Measurements from ENCODE around the gene DOCK2.

DOCK2 gene

GRCh38 chr5:169803077-169803981 lies 166.3 kb downstream of the DOCK2 start:
- POLR2A ChIA-PET = no interaction called here
- CTCF ChIA-PET = interaction anchor here (0.6 to 1.2 kb wide), 3 partner anchors 15 to 177 kb away, joined by 3 to 4 read pairs (median 3); partner anchors contain the start of gene INSYN2B
- Histone ChIP-seq H3K9me3 (ENCODE audit: control insufficient read depth, insufficient read depth, low read depth, low read length) (no peaks in the 10 kb centered on the region), H3K4me3 (ENCODE audit: low read depth, low read length) (no peak overlapping the region), H3K4me1 (ENCODE audit: control insufficient read depth, insufficient read depth, low read length) (no peaks in the 10 kb centered on the region), H3K36me3 (ENCODE audit: control insufficient read depth in 2 of 2, insufficient read depth in 1 of 2, low read length in 2 of 2) (no peaks in the 10 kb centered on the region), H3K27ac (ENCODE audit: extremely low read depth, low read depth, low read length) (no peak overlapping the region)
- no peak for TF ChIP-seq ZNF184 (tag by site-specific recombination; IDR thresholded peaks at IDR 0.05)
- TF ChIP-seq EGR2 (tag by site-specific recombination; IDR thresholded peaks at IDR 0.05; ENCODE audit: low read depth) = peak; percentile 84
- TF ChIP-seq ZNF112 (tag by site-specific recombination; IDR thresholded peaks at IDR 0.05) = no peak
- no peak for TF ChIP-seq ZNF335 (tag by site-specific recombination; conservative IDR thresholded peaks at IDR 0.05)
- peak; percentile 14; the same call in 1 of the 2 replicates for TF ChIP-seq GLIS1 (tag by site-specific recombination; IDR thresholded peaks at IDR 0.05)
- no peak for TF ChIP-seq HOXC10 (CRISPR knock-in tag; IDR thresholded peaks at IDR 0.05)
- peak; percentile 10; the same call in 1 of the 2 replicates for TF ChIP-seq ZIC2 (tag by site-specific recombination; IDR thresholded peaks at IDR 0.05)
- 0 out of 2 replicates have a peak, but pooled peaks have one; percentile 41 for TF ChIP-seq KLF17 (tag by site-specific recombination; IDR thresholded peaks at IDR 0.05)
- peak; percentile 48 for TF ChIP-seq ZFHX2 (tag by site-specific recombination; conservative IDR thresholded peaks at IDR 0.05)
- no peak for TF ChIP-seq OVOL3 (tag by site-specific recombination; IDR thresholded peaks at IDR 0.05)
- no peak for TF ChIP-seq TCF7L2 (IDR thresholded peaks at IDR 0.05; ENCODE audit: borderline replicate concordance, low read depth, low read length)
- TF ChIP-seq ZNF670 (tag by site-specific recombination; IDR thresholded peaks at IDR 0.05; ENCODE audit: low read depth) = no peak
- no peak for TF ChIP-seq ATF2 (tag by site-specific recombination; IDR thresholded peaks at IDR 0.05; ENCODE audit: low read depth)
- TF ChIP-seq ZNF10 (tag by site-specific recombination; IDR thresholded peaks at IDR 0.05) = no peak

- no peak overlapping the region for H3K4me3 ChIP-seq (ENCODE audit: low read depth, low read length)
- H3K27ac ChIP-seq (ENCODE audit: extremely low read depth, low read depth, low read length) = no peak overlapping the region
- POLR2A ChIA-PET = no interaction called here
- CTCF ChIA-PET = interaction anchor here (1.0 kb wide), 1 partner anchor 176 kb away, joined by 4 read pairs; no protein-coding TSS in a partner anchor
- H3K4me1 ChIP-seq (ENCODE audit: control insufficient read depth, insufficient read depth, low read length) = no peaks in the 10 kb centered on the region
- H3K9me3 ChIP-seq (ENCODE audit: control insufficient read depth, insufficient read depth, low read depth, low read length) = no peaks in the 10 kb centered on the region
- no peaks in the 10 kb centered on the region for H3K36me3 ChIP-seq (ENCODE audit: control insufficient read depth in 2 of 2, insufficient read depth in 1 of 2, low read length in 2 of 2)
- TF ChIP-seq ZNF677 (tag by site-specific recombination; IDR thresholded peaks at IDR 0.05) (no peak), ZNF18 (tag by site-specific recombination; IDR thresholded peaks at IDR 0.05) (no peak), ZNF610 (tag by site-specific recombination; IDR thresholded peaks at IDR 0.05; ENCODE audit: borderline replicate concordance) (no peak), ZIC2 (tag by site-specific recombination; IDR thresholded peaks at IDR 0.05) (no peak), SP3 (tag by site-specific recombination; IDR thresholded peaks at IDR 0.05) (no peak), ZFP41 (tag by site-specific recombination; IDR thresholded peaks at IDR 0.05; ENCODE audit: borderline replicate concordance) (no peak), ZNF362 (tag by site-specific recombination; IDR thresholded peaks at IDR 0.05) (no peak), ZNF350 (tag by site-specific recombination; IDR thresholded peaks at IDR 0.05) (no peak), MZF1 (tag by site-specific recombination; IDR thresholded peaks at IDR 0.05; ENCODE audit: borderline replicate concordance) (no peak), ZNF623 (tag by site-specific recombination; IDR thresholded peaks at IDR 0.05) (no peak), ZNF600 (tag by site-specific recombination; IDR thresholded peaks at IDR 0.05) (no peak), ZSCAN4 (tag by site-specific recombination; IDR thresholded peaks at IDR 0.05) (no peak)
Observed at GRCh38 chr5:169804861-169805260, 167.8 kb downstream of the DOCK2 start.

All from HEK293 (cell line).